Measurements from ENCODE around the gene CGB5. TPM values are rescaled to one million over a fixed set of nuclear protein-coding genes. Genes with fewer than 3 reads are reported as not detected.
"Not testable (repeated sequence)": the region's sequence is repeated elsewhere in the genome, so short reads cannot be mapped to it uniquely, and the experiment has no call there.

The CGB5 gene
- polyA plus RNA-seq: 1 to 10 TPM in 1 of 3 donors, not detected in 2; 1.1 TPM

DNA sequence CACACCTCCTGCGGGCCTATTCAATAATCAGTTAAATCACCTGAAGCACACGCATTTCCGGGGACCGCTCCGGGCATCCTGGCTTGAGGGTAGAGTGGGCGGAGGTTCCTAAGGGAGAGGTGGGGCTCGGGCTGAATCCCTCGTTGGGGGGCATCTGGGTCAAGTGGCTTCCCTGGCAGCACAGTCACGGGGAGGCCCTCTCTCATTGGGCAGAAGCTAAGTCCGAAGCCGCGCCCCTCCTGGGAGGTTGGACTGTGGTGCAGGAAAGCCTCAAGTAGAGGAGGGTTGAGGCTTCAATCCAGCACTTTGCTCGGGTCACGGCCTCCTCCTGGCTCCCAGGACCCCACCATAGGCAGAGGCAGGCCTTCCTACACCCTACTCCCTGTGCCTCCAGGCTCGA lies at the start of gene CGB5:
TSS of gene CGB5 (plus strand) at position 301 of the 400 bp plus-strand sequence. CDS start 362 bp downstream, outside the sequence.
- WGBS, 3 donors: 69 to 74% (median 71%) methylated on average over 13 to 14 of the region's 15 CpGs
- not testable (repeated sequence) for H3K27ac ChIP-seq (ENCODE audit: low read depth, low read length)

DNA sequence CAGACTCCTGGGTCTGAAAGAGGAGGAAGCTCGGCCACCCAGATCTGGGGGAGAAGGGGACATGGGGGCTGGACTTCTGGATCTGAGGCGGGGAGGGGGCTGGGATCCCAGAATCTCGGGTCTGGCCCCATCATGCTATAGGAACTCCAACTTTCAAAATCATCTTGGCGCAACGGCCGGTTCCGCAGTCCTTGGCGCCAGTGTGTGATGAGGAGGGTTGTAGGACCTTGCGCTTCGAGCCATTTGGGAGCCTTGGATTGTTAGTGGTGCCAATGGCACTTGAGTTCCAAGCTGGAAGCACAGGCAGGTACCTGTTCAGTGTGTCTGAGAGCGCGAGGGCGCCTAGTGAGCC lies 49.6 kb upstream of the CGB5 start:
- 1% methylated on average over 13 of the region's 13 CpGs for WGBS, 3 donors

GRCh38 chr19:48997972-48998371 lies 45.7 kb upstream of the CGB5 start:
- WGBS, 3 donors: 57 to 84% (median 81%) methylated on average over 5 of the region's 5 CpGs

More for the DNA sequence above, 49.6 kb upstream of the CGB5 start:
- H3K27ac ChIP-seq (ENCODE audit: low read depth, low read length): no peak overlapping the region

DNA sequence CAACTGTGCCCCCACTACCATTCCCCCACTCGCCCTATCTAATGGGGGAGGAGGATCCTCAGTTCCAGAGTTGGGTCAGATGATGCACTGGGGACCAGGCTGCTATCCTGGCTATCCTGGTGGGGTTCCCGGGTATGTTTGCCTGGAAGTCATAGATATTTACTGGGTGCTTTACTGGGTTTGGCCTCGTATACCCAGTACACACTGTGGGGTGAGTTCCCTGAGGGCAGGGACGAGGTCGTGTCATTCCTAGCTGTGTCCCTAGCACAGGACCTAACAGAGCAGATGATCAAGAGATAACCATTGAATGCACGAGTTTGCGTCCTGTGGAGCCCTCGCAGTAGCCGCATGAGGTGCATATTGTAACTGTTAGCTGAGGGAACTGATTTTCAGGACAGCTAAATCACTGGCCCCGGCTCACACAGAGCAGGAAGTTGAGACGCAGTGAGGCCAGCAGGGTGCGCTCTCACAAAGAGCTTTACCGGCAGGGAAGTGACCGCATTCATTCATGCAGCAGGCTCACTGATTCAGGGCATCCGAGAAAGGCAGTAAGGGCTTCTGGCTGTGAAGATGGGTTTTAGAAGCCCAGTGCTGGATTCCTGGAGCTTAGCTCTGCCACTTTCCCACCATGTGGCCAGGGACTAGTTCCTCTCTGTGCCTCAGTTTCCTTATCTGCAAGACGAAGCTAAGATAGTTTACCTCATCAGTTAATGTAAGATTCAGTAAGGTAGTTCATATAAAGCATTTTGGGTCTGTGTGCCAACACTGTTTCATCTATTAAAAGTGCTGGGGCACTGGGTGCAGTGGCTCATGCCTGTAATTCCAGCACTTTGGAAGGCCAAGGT lies 43.9 kb upstream of the CGB5 start:
- 54 to 62% (median 55%) methylated on average over 16 of the region's 16 CpGs for WGBS, 3 donors
- H3K27ac ChIP-seq (ENCODE audit: low read depth, low read length): no peak overlapping the region

More at GRCh38 chr19:48997972-48998371, 45.7 kb upstream of the CGB5 start:
- H3K27ac ChIP-seq (ENCODE audit: low read depth, low read length): no peak overlapping the region

DNA sequence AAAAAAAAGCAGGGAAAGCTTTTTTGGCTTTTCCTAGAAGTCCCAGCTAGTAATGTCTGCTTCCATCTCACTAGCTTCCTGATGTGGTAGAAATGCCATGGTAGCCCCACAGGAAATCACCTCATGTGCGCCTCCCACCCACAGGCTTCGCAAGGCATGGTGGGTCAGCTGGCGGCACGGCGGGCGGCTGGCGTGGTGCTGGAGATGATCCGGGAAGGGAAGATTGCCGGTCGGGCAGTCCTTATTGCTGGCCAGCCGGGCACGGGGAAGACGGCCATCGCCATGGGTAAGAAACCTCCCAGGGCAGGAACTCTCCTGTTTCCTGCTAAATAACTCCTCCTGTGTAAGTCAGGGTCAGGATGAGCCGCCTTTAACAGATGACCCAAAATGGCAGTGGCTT lies 39.5 kb upstream of the CGB5 start:
- H3K27ac ChIP-seq (ENCODE audit: low read depth, low read length): no peak overlapping the region
- 98 to 99% (median 98%) methylated on average over 15 of the region's 15 CpGs for WGBS, 3 donors

- no peak overlapping the region for H3K27ac ChIP-seq (ENCODE audit: low read depth, low read length)
- WGBS, 3 donors: 89 to 96% (median 94%) methylated on average over 7 of the region's 7 CpGs
Observed at GRCh38 chr19:49004964-49005614, 38.6 kb upstream of the CGB5 start.

DNA sequence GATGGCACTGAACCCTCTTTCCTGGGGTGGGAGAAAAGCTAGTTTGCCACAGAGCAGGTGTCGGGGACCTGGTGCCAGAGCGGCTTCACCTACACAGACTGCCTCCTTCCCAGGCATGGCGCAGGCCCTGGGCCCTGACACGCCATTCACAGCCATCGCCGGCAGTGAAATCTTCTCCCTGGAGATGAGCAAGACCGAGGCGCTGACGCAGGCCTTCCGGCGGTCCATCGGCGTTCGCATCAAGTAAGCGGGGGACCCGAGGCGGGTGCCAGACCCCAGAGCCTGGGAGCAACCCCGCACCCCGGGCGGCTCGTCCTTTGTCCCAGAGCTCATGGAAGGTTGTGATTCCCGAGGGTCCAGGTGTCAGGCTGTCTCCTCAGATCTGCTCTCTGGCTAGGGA lies 36.7 kb upstream of the CGB5 start:
- 94 to 97% (median 97%) methylated on average over 22 of the region's 22 CpGs for WGBS, 3 donors
- H3K27ac ChIP-seq (ENCODE audit: low read depth, low read length): no peak overlapping the region

GRCh38 chr19:49009828-49010227 lies 33.8 kb upstream of the CGB5 start:
- WGBS, 3 donors: 93 to 97% (median 97%) methylated on average over 18 of the region's 18 CpGs

DNA sequence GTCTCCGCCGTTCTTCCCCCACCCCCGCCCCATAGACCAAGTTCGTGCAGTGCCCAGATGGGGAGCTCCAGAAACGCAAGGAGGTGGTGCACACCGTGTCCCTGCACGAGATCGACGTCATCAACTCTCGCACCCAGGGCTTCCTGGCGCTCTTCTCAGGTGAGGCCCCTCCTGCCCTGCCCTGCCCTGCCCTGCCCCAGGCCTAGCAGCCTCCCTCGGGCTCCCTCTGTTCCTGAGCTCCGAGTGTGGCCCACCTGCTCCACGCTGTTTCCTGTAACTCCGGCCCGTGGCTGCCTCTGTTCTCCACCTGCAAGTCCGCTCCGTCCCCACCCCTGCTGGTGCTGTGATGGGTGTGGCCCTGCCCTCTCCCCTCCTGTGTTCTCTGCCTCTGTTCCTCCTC lies 33.2 kb upstream of the CGB5 start:
- H3K27ac ChIP-seq (ENCODE audit: low read depth, low read length): no peak overlapping the region
- WGBS, 3 donors: 91 to 96% (median 91%) methylated on average over 15 to 18 of the region's 18 CpGs

More at GRCh38 chr19:49009828-49010227, 33.8 kb upstream of the CGB5 start:
- H3K27ac ChIP-seq (ENCODE audit: low read depth, low read length): no peak overlapping the region

DNA sequence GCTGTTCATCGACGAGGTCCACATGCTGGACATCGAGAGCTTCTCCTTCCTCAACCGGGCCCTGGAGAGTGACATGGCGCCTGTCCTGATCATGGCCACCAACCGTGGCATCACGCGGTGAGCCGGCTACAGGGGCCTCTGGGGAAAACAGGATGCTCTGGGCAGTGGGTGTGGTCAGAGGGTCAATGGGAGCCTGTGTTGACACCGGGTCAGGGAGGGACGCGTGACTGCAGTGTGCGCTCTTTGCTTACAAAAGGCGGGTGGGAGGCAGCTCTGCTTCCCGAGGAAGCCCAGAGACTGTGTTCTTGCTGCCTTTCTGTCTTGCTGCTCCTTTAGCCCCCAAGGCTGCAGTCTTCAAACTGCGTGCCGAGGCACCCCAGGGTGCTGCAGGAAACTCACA lies 32.5 kb upstream of the CGB5 start:
- WGBS, 3 donors: 86 to 94% (median 89%) methylated on average over 17 of the region's 17 CpGs
- H3K27ac ChIP-seq (ENCODE audit: low read depth, low read length): no peak overlapping the region

- H3K27ac ChIP-seq (ENCODE audit: low read depth, low read length): no peak overlapping the region
- 88 to 94% (median 91%) methylated on average over 27 to 32 of the region's 32 CpGs for WGBS, 3 donors
Observed at GRCh38 chr19:49014123-49014869, 29.4 kb upstream of the CGB5 start.

- WGBS, 3 donors: 90 to 92% (median 92%) methylated on average over 18 of the region's 18 CpGs
- no peak overlapping the region for H3K27ac ChIP-seq (ENCODE audit: low read depth, low read length)
Observed at GRCh38 chr19:49014870-49015255, 28.8 kb upstream of the CGB5 start.

GRCh38 chr19:49016067-49016839 lies 27.4 kb upstream of the CGB5 start:
- H3K27ac ChIP-seq (ENCODE audit: low read depth, low read length): no peak overlapping the region
- 93 to 96% (median 94%) methylated on average over 21 to 26 of the region's 29 CpGs for WGBS, 3 donors

GRCh38 chr19:49017041-49017665 lies 26.5 kb upstream of the CGB5 start, which contains the start of gene LHB:
Gene LHB, minus strand, starts transcription at chr19:49017091. Its CDS starts 10 bp downstream, at chr19:49017081.
- H3K27ac ChIP-seq (ENCODE audit: low read depth, low read length): no peak within 1 kb of the TSS
- WGBS, 3 donors: 70 to 74% (median 73%) methylated on average over 16 to 17 of the region's 17 CpGs

- WGBS, 3 donors: 1% methylated on average over 46 to 62 of the region's 62 CpGs
- H3K27ac ChIP-seq (ENCODE audit: low read depth, low read length): no peak overlapping the region
Observed at GRCh38 chr19:49017666-49018351, 25.8 kb upstream of the CGB5 start.

DNA sequence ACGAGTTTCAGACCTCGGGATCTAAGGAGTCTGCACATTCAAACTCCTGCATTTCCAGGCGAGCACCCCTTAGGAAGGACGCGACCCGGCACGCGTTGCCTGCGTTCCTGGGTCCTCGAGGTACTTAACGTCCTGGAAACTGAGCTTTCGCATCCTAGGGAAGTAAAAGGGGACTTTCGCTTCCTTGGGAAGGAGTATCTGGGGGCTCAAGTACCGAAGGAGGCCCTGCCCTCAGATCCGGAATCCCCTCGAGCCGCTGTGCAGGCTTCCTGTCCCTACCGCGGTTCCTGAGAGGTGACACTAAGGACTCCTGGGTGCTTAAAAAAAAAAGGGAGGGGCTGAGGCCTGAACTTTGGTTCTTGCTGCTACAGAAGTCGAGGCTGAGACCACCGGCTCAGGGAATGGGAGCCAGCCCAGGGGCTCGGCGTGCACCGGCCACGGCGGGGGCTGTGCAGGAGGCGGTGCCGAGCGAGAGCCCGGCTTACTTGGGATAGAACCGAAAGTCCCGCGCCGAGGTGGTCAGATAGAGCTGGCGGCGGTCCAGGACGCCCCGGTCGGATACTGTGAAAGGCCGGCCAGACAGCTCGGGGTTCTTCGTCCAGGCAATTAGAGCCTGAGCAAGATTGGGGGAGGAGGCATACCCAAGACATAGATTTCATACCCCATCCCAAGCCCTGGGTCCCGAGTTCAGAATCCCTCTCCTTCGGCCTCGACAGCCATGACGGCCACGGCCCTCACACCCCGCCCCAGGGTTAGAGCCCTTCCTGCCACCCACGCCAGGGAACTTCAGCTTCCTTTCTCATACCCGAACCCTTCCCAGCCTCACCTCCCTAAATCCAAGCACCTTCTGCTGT lies 25.0 kb upstream of the CGB5 start:
- WGBS, 3 donors: 1 to 9% (median 3%) methylated on average over 43 to 50 of the region's 50 CpGs

More for the DNA sequence above, 25.0 kb upstream of the CGB5 start:
- H3K27ac ChIP-seq (ENCODE audit: low read depth, low read length): not testable (repeated sequence)

Data from adipose tissue (tissue), 3 donors.